ENCODE results near the gene IRF3. TPM values are rescaled to one million over a fixed set of nuclear protein-coding genes. Genes with fewer than 3 reads are reported as not detected.
A peak's percentile ranks its signal among the peaks of the same experiment; 100 is the strongest.

Gene IRF3
- total and polyA plus RNA-seq, 2 of the 4 experiments (the other 2 are of a cell fraction): 39.6 to 65.2 TPM

GRCh38 chr19:49656456-49657109 lies 9.1 kb downstream of the IRF3 start:
- Histone ChIP-seq H3K79me1 (ENCODE audit: low read depth in 1 of 2, low read length in 2 of 2) (peaks cover 12 to 48% of the 10 kb centered on the region in 2 experiments; a peak in 2 of 4 replicates), H4K8ac (ENCODE audit: low read depth in 2 of 2, low read length in 2 of 2) (no peak overlapping the region), H3K4me2 (ENCODE audit: low read depth, low read length) (no peak overlapping the region), H3K9me3 (ENCODE audit: control insufficient read depth, insufficient read depth, low read length) (no peaks in the 10 kb centered on the region), H4K91ac (ENCODE audit: insufficient read depth, low read depth, low read length) (no peak overlapping the region), H3K4me3 (ENCODE audit: insufficient read depth, low read depth, low read length) (no peak overlapping the region), H3K14ac (replicated peaks; ENCODE audit: low read depth, low read length) (no peak overlapping the region), H2BK5ac (ENCODE audit: low read depth, low read length, poor library complexity, severe bottlenecking) (no peak overlapping the region), H3K56ac (ENCODE audit: extremely low read depth, insufficient read depth, low read length) (no peak overlapping the region), H2AFZ (replicated peaks; ENCODE audit: low read length, poor library complexity) (no peak overlapping the region), H3K4ac (ENCODE audit: low read depth, low read length) (no peak overlapping the region), H2AK9ac (replicated peaks; ENCODE audit: low read depth, low read length, poor library complexity) (peak overlapping the region; percentile 45), H3K9me1 (ENCODE audit: insufficient read depth, low read length) (no peaks in the 10 kb centered on the region), H2BK15ac (ENCODE audit: low read depth, low read length) (no peak overlapping the region), H4K20me1 (ENCODE audit: insufficient read depth, low read length) (peaks cover 33% of the 10 kb centered on the region), H3K36me3 (ENCODE audit: control insufficient read depth, insufficient read depth, low read length) (peaks cover 82% of the 10 kb centered on the region), H2AK5ac (ENCODE audit: low read depth, low read length) (no peak overlapping the region), H3K27ac (ENCODE audit: insufficient read depth, low read length) (no peak overlapping the region), H2BK120ac (ENCODE audit: low read depth, low read length) (no peak overlapping the region), H4K5ac (ENCODE audit: low read depth, low read length) (no peak overlapping the region), H3K18ac (ENCODE audit: low read depth, low read length) (no peak overlapping the region), H3K4me1 (ENCODE audit: control insufficient read depth, insufficient read depth, low read length) (no peaks in the 10 kb centered on the region), H3K9ac (ENCODE audit: low read depth, low read length) (no peak overlapping the region), H3K27me3 (ENCODE audit: control insufficient read depth, insufficient read depth, low read length) (no peaks in the 10 kb centered on the region), H3K23ac (ENCODE audit: low read depth, low read length) (no peak overlapping the region), H2BK20ac (ENCODE audit: low read depth, low read length) (no peak overlapping the region)
- 92% methylated on average over 12 of the region's 17 CpGs; no CpG with 5 or more reads in 1 of the 2 experiments for WGBS, 2 experiments (ENCODE audit: extremely low coverage in 2 of 2, insufficient read length in 1 of 2)
- TF ChIP-seq ELK1 (IDR thresholded peaks at IDR 0.05; ENCODE audit: borderline replicate concordance, low read depth, low read length): no peak
- no peak for TF ChIP-seq RAD21 (IDR thresholded peaks at IDR 0.05; ENCODE audit: low read length)
- TF ChIP-seq RFX5 (IDR thresholded peaks at IDR 0.05; ENCODE audit: low read depth, low read length): no peak
- no peak for TF ChIP-seq MAZ (IDR thresholded peaks at IDR 0.05; ENCODE audit: borderline replicate concordance, low read depth, low read length)
- TF ChIP-seq MXI1 (IDR thresholded peaks at IDR 0.05; ENCODE audit: borderline replicate concordance, low read depth, low read length): no peak
- no peak for TF ChIP-seq CTCF (conservative IDR thresholded peaks at IDR 0.05; ENCODE audit: low read depth, low read length)
- TF ChIP-seq USF2 (IDR thresholded peaks at IDR 0.05; ENCODE audit: low read depth, low read length): no peak
- TF ChIP-seq NFE2L2 (IDR thresholded peaks at IDR 0.05; ENCODE audit: low read depth, low read length): no peak
- TF ChIP-seq CHD1 (IDR thresholded peaks at IDR 0.05; ENCODE audit: low read depth, low read length): no peak
- no peak for TF ChIP-seq POLR2A (IDR thresholded peaks at IDR 0.05; ENCODE audit: low read depth, low read length)
- TF ChIP-seq FOS (IDR thresholded peaks at IDR 0.05; ENCODE audit: low read depth, low read length): no peak
- no peak for TF ChIP-seq SMC3 (IDR thresholded peaks at IDR 0.05; ENCODE audit: low read depth, low read length)
- TF ChIP-seq CEBPB (IDR thresholded peaks at IDR 0.05; ENCODE audit: low read depth, low read length): no peak
- no peak for TF ChIP-seq MAFK (IDR thresholded peaks at IDR 0.05; ENCODE audit: low read depth, low read length)
- TF ChIP-seq RCOR1 (IDR thresholded peaks at IDR 0.05; ENCODE audit: insufficient replicate concordance, low read length): no peak
- TF ChIP-seq BHLHE40 (IDR thresholded peaks at IDR 0.05; ENCODE audit: low read depth, low read length): no peak
- CTCF ChIA-PET: interaction anchor here (0.6 kb wide), 1 partner anchor 1566 kb away, joined by 3 read pairs; no protein-coding TSS in a partner anchor
- ATAC-seq (ENCODE audit: low read depth): no peak
- dilution Hi-C loops (cut with HindIII; ENCODE audit: low sequenced_read_pairs, unreplicated experiment) (no loop called here), intact Hi-C loops (cut with micrococcal nuclease) (no loop called here), in situ Hi-C loops (cut with MboI; ENCODE audit: low sequenced_read_pairs) (no loop called here)
- POLR2A ChIA-PET (ENCODE audit: unreplicated experiment): no interaction called here
- no peak for DNase-seq
- BruUV-seq (replicated peaks): no TSS peak

Data from IMR-90 (cell line).